GM06990 (cell line): Measurements from ENCODE around the gene ZFAND3.

Source experiments
- DNase-seq: peaks from one replicate; pipeline ENCODE4 v3.0.0-alpha.2; 2011; ENCODE audit not compliant: insufficient read length; ENCODE audit errors: extremely low read depth
- H3K27me3 ChIP-seq: replicated peaks from 2 replicates; pipeline ENCODE4 v1.6.0; 2011; ENCODE audit warnings: low read length; ENCODE audit not compliant: control insufficient read depth, insufficient read depth
- H3K36me3 ChIP-seq: 2 replicates; pipeline ENCODE4 v1.5.1; 2011; ENCODE audit warnings: low read length; ENCODE audit not compliant: control insufficient read depth, insufficient read depth
- H3K4me3 ChIP-seq: replicated peaks from 2 replicates; pipeline ENCODE4 v1.5.1; 2011; ENCODE audit warnings: low read depth, mild to moderate bottlenecking, control low read depth, low read length
- CTCF ChIP-seq: IDR thresholded peaks from 2 replicates; pipeline ENCODE4 v1.5.1; 2011; ENCODE audit warnings: low read length, control low read depth, mild to moderate bottlenecking, inconsistent platforms; ENCODE audit not compliant: insufficient read depth, poor library complexity, severe bottlenecking

ZFAND3 gene

GRCh38 chr6:38077488-38078030 is 258.0 kb downstream of the ZFAND3 start:
- H3K36me3 ChIP-seq = no peaks in the 10 kb centered on the region
- no peak overlapping the region for H3K4me3 ChIP-seq
- no peaks in the 10 kb centered on the region for H3K27me3 ChIP-seq
- DNase-seq = no peak
- no peak for TF ChIP-seq CTCF

- no peaks in the 10 kb centered on the region for H3K27me3 ChIP-seq
- TF ChIP-seq CTCF = no peak
- H3K36me3 ChIP-seq = no peaks in the 10 kb centered on the region; the same call in 1 of the 2 replicates
- DNase-seq = no peak
- H3K4me3 ChIP-seq = no peak overlapping the region
Observed at GRCh38 chr6:38078671-38079070, 259.1 kb downstream of the ZFAND3 start.

GRCh38 chr6:38079107-38079506 is 259.6 kb downstream of the ZFAND3 start:
- DNase-seq = no peak
- TF ChIP-seq CTCF = no peak
- Histone ChIP-seq H3K27me3 (no peaks in the 10 kb centered on the region), H3K4me3 (no peak overlapping the region), H3K36me3 (no peaks in the 10 kb centered on the region; the same call in 1 of the 2 replicates)

DNA sequence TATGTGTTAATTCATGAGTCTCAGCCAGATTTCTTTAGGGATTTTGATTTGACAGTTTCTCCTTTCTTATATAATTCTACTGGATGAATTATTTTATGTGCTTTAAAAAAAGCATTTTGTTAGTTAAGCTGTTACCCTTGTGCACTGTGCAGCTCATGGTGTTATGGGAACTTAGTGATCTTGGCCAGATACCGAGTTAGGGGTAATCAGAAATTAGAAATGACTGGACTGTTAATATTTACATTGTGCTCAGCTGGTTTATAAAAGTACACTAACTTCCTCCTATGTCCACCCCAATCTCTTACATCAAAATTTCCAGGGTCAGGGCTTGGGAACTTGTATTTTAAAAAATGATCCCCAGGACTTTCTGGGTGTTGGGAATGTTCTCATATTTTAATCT is 260.0 kb downstream of the ZFAND3 start:
- DNase-seq = no peak
- Histone ChIP-seq H3K36me3 (no peaks in the 10 kb centered on the region; the same call in 1 of the 2 replicates), H3K4me3 (no peak overlapping the region), H3K27me3 (no peaks in the 10 kb centered on the region)
- no peak for TF ChIP-seq CTCF

DNA sequence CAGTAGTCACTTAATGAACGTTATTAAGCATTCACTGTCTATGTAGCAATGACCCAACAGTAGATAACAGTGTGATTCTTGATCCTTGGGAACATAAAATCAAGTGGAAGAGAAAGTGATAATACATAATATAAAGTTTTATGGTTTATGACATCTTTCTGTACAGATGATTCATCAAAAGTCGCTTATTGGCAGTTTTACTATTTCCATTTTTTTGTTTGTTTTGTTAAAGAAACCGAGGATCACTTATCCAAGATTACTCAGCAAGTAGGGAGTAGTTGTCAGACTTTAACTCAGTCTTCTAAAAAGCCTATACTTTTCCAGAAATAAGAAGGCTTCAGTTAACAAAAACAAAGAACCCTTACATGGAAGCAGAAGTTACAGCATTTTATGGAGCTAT is 260.8 kb downstream of the ZFAND3 start:
- no peak overlapping the region for H3K4me3 ChIP-seq
- TF ChIP-seq CTCF = no peak
- no peak for DNase-seq
- no peaks in the 10 kb centered on the region; the same call in none of the 2 replicates for H3K36me3 ChIP-seq
- H3K27me3 ChIP-seq = no peaks in the 10 kb centered on the region

DNA sequence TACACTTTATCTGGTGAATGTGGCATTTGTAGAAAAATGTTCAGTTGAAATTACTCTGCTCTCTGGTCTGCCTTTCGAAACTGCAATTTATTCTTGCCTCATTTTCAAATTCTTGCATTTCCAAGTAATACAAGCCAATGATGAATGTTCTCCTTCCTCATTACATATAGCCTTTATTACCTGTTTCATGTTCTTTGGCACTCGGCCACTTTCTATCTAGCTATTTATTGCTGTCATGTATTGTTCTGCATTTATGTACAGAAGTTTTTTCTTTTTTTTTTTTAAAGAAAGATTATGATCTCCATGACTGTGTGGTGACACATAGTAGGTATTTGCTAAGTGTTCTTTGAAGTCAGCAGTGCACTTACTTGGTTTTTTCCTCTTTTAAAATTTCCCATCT is 261.4 kb downstream of the ZFAND3 start:
- H3K27me3 ChIP-seq = no peaks in the 10 kb centered on the region
- no peak for TF ChIP-seq CTCF
- no peak overlapping the region for H3K4me3 ChIP-seq
- DNase-seq = no peak
- H3K36me3 ChIP-seq = no peaks in the 10 kb centered on the region; the same call in none of the 2 replicates
